ENCODE results near the gene OR4X1. TPM values are rescaled to one million over a fixed set of nuclear protein-coding genes. Genes with fewer than 3 reads are reported as not detected.
A peak's percentile ranks its signal among the peaks of the same experiment; 100 is the strongest.
"Not testable (repeated sequence)": the region's sequence is repeated elsewhere in the genome, so short reads cannot be mapped to it uniquely, and the experiment has no call there.

Gene OR4X1
- total RNA-seq, 2 experiments from 2014 or later = not detected

GRCh38 chr11:48272606-48273005 is 8.9 kb downstream of the OR4X1 start:
- no peak overlapping the region for H3K4me3 ChIP-seq (ENCODE audit: low read length)

GRCh38 chr11:48305923-48306322 is 42.3 kb downstream of the OR4X1 start, which contains the start of gene OR4S1:
TSS of gene OR4S1 (plus strand) at chr11:48306223. CDS start at chr11:48306223, 0 bp downstream.
- no peak for ATAC-seq (ENCODE audit: poor library complexity)
- POLR2A ChIA-PET = no interaction called here

More at GRCh38 chr11:48272606-48273005, 8.9 kb downstream of the OR4X1 start:
- no peak for ATAC-seq (ENCODE audit: poor library complexity)
- Histone ChIP-seq H3K9me3 (ENCODE audit: control insufficient read depth in 1 of 2, insufficient read depth in 1 of 2, low read length in 2 of 2) (no peaks in the 10 kb centered on the region), H3K27ac (ENCODE audit: low read depth in 1 of 2, low read length in 2 of 2) (no peak overlapping the region), H3K36me3 (ENCODE audit: insufficient read depth, low read length) (no peaks in the 10 kb centered on the region), H3K4me1 (ENCODE audit: insufficient read depth, low read length) (no peaks in the 10 kb centered on the region), H3K27me3 (ENCODE audit: control insufficient read depth in 1 of 2, insufficient read depth in 2 of 2, low read length in 2 of 2) (no peaks in the 10 kb centered on the region)
- no peaks in the 10 kb centered on the region for H3K4me1 Mint-ChIP-seq (ENCODE audit: low read depth)
- no peak overlapping the region for H3K4me3 Mint-ChIP-seq
- no peak overlapping the region for H3K27ac Mint-ChIP-seq
- no peaks in the 10 kb centered on the region for H3K9me3 Mint-ChIP-seq
- no peaks in the 10 kb centered on the region for H3K36me3 Mint-ChIP-seq (ENCODE audit: low read depth)
- CTCF ChIA-PET = interaction anchor here (1.1 kb wide), 1 partner anchor 10 kb away, joined by 3 read pairs; no protein-coding TSS in a partner anchor
- intact Hi-C loops (cut with DNase I, micrococcal nuclease) = no loop called here
- peaks cover 5% of the 10 kb centered on the region for H3K27me3 Mint-ChIP-seq
- DNase-seq = no peak
- POLR2A ChIA-PET = no interaction called here
- no peak for TF ChIP-seq CTCF (IDR thresholded peaks at IDR 0.05)

GRCh38 chr11:48307760-48308386 is 44.2 kb downstream of the OR4X1 start:
- Histone ChIP-seq H3K27me3 (ENCODE audit: control insufficient read depth in 1 of 2, insufficient read depth in 2 of 2, low read length in 2 of 2) (peaks cover 0 to 7% of the 10 kb centered on the region in 2 experiments), H3K4me3 (ENCODE audit: low read length) (no peak overlapping the region), H3K4me1 (ENCODE audit: insufficient read depth, low read length) (no peaks in the 10 kb centered on the region), H3K27ac (ENCODE audit: low read depth in 1 of 2, low read length in 2 of 2) (no peak overlapping the region), H3K36me3 (ENCODE audit: insufficient read depth, low read length) (no peaks in the 10 kb centered on the region), H3K9me3 (ENCODE audit: control insufficient read depth in 1 of 2, insufficient read depth in 1 of 2, low read length in 2 of 2) (no peaks in the 10 kb centered on the region)
- Mint-ChIP-seq H3K27ac (no peak overlapping the region), H3K27me3 (peaks cover 39% of the 10 kb centered on the region), H3K4me1 (ENCODE audit: low read depth) (peaks cover 6% of the 10 kb centered on the region), H3K4me3 (no peak overlapping the region), H3K9me3 (no peaks in the 10 kb centered on the region), H3K36me3 (ENCODE audit: low read depth) (no peaks in the 10 kb centered on the region)
- ChIA-PET CTCF (interaction anchor here (1.0 to 2.0 kb wide), 3 partner anchors 10 to 136 kb away, joined by 3 to 7 read pairs (median 5); no protein-coding TSS in a partner anchor), POLR2A (interaction anchor here (0.5 kb wide), 1 partner anchor 369 kb away, joined by 3 read pairs; no protein-coding TSS in a partner anchor)
- TF ChIP-seq CTCF (IDR thresholded peaks at IDR 0.05) = peak; percentile 82
- ATAC-seq (ENCODE audit: poor library complexity) (no peak), DNase-seq (peak; percentile 27 to 72 (median 60))
- intact Hi-C loops (cut with DNase I, micrococcal nuclease) = loop anchor here in 1 of 2 experiments (2.0 kb wide), 1 partner anchor 135 kb away; no protein-coding TSS in a partner anchor

More at GRCh38 chr11:48305923-48306322, 42.3 kb downstream of the OR4X1 start, which contains the start of gene OR4S1:
- H3K4me3 ChIP-seq (ENCODE audit: low read length) = no peak within 1 kb of the TSS
- peaks cover 0 to under 1% of the 10 kb centered on the region in 2 experiments for H3K9me3 ChIP-seq (ENCODE audit: control insufficient read depth in 1 of 2, insufficient read depth in 1 of 2, low read length in 2 of 2)
- DNase-seq = no peak
- H3K27ac ChIP-seq (ENCODE audit: low read depth in 1 of 2, low read length in 2 of 2) = no peak within 1 kb of the TSS
- peaks cover 0 to 7% of the 10 kb centered on the region in 2 experiments for H3K27me3 ChIP-seq (ENCODE audit: control insufficient read depth in 1 of 2, insufficient read depth in 2 of 2, low read length in 2 of 2)
- Mint-ChIP-seq H3K27ac (no peak within 1 kb of the TSS), H3K4me3 (no peak within 1 kb of the TSS), H3K27me3 (peaks cover 39% of the 10 kb centered on the region), H3K4me1 (ENCODE audit: low read depth) (peaks cover 6% of the 10 kb centered on the region), H3K9me3 (no peaks in the 10 kb centered on the region), H3K36me3 (ENCODE audit: low read depth) (no peaks in the 10 kb centered on the region)
- intact Hi-C loops (cut with DNase I, micrococcal nuclease) = loop anchor here in 1 of 2 experiments (2.0 kb wide), 1 partner anchor 133 kb away; no protein-coding TSS in a partner anchor
- H3K36me3 ChIP-seq (ENCODE audit: insufficient read depth, low read length) = no peaks in the 10 kb centered on the region
- TF ChIP-seq CTCF (IDR thresholded peaks at IDR 0.05) = no peak
- CTCF ChIA-PET = no interaction called here
- H3K4me1 ChIP-seq (ENCODE audit: insufficient read depth, low read length) = no peaks in the 10 kb centered on the region

GRCh38 chr11:48313590-48313989 is 49.9 kb downstream of the OR4X1 start:
- ATAC-seq (ENCODE audit: poor library complexity); H3K27ac Mint-ChIP-seq; CTCF ChIA-PET; H3K9me3 ChIP-seq (ENCODE audit: control insufficient read depth in 1 of 2, insufficient read depth in 1 of 2, low read length in 2 of 2); H3K27ac ChIP-seq (ENCODE audit: low read depth in 1 of 2, low read length in 2 of 2); H3K4me3 Mint-ChIP-seq; H3K27me3 ChIP-seq (ENCODE audit: control insufficient read depth in 1 of 2, insufficient read depth in 2 of 2, low read length in 2 of 2); H3K36me3 Mint-ChIP-seq (ENCODE audit: low read depth); POLR2A ChIA-PET; H3K4me1 Mint-ChIP-seq (ENCODE audit: low read depth); H3K4me1 ChIP-seq (ENCODE audit: insufficient read depth, low read length); H3K4me3 ChIP-seq (ENCODE audit: low read length); DNase-seq; H3K36me3 ChIP-seq (ENCODE audit: insufficient read depth, low read length): not testable (repeated sequence)
- intact Hi-C loops (cut with DNase I, micrococcal nuclease) = loop anchor here in 1 of 2 experiments (10.0 kb wide), 1 partner anchor 1201 kb away; no protein-coding TSS in a partner anchor
- peaks cover 12% of the 10 kb centered on the region for H3K9me3 Mint-ChIP-seq
- H3K27me3 Mint-ChIP-seq = peaks cover 23% of the 10 kb centered on the region
